ENCODE results near the gene GPR55.

The GPR55 gene

DNA sequence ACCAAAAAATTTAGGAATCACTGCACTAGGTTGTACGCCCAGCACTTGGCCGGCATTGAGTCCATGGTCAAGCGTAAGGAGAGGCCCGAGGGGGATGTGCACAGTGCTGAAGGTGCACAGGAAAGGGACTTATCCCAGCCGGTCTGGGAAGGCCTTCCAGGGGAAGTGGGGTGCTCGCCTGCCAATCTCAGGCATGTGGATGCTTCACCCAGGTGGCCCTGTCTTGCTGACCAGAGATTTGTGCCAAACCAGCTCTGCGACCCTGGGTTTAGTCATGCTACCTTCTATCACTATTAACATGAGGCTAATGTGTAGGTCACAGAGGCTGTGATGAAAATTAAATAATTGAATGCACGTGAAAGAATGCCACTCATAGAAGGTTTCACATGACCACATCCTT, 62.0 kb downstream of the GPR55 start:
- H3K36me3 ChIP-seq (replicated peaks): no peaks in the 10 kb centered on the region
- TF ChIP-seq, protein P1, sequence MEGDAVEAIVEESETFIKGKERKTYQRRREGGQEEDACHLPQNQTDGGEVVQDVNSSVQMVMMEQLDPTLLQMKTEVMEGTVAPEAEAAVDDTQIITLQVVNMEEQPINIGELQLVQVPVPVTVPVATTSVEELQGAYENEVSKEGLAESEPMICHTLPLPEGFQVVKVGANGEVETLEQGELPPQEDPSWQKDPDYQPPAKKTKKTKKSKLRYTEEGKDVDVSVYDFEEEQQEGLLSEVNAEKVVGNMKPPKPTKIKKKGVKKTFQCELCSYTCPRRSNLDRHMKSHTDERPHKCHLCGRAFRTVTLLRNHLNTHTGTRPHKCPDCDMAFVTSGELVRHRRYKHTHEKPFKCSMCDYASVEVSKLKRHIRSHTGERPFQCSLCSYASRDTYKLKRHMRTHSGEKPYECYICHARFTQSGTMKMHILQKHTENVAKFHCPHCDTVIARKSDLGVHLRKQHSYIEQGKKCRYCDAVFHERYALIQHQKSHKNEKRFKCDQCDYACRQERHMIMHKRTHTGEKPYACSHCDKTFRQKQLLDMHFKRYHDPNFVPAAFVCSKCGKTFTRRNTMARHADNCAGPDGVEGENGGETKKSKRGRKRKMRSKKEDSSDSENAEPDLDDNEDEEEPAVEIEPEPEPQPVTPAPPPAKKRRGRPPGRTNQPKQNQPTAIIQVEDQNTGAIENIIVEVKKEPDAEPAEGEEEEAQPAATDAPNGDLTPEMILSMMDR (IDR thresholded peaks at IDR 0.05; ENCODE audit: low read depth, low read length, missing control alignments): no peak
- H3K27ac ChIP-seq: no peak overlapping the region
- H3K27me3 ChIP-seq (replicated peaks): peaks cover 5% of the 10 kb centered on the region
- in situ Hi-C loops (cut with HindIII; ENCODE audit: low pct_ligation_motif_present, low sequenced_read_pairs): no loop called here
- H3K4me3 ChIP-seq (ENCODE audit: low read depth, low read length): no peak overlapping the region
- DNase-seq: no peak

DNA sequence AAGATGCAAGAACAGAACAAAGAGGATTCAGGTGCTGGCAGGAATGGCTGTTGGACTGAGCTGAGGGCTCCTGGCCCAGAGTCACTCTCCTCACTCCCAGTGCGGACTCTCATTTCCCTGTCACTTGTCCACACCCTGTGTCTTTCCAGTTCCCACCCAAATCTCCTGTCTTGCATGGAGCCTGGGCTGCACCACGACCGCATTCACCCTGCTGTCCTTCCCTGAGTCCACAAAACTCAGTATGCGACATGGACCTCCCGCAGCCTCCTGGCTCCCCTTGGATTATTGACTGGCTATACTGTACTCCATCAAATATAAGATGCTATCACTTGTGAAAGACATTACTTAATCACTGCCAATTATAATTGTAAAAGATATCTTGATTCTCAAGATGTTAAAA, 62.8 kb downstream of the GPR55 start:
- no peak for DNase-seq
- in situ Hi-C loops (cut with HindIII; ENCODE audit: low pct_ligation_motif_present, low sequenced_read_pairs): no loop called here
- Histone ChIP-seq H3K36me3 (replicated peaks) (no peaks in the 10 kb centered on the region), H3K27ac (no peak overlapping the region), H3K27me3 (replicated peaks) (peaks cover 9% of the 10 kb centered on the region), H3K4me3 (ENCODE audit: low read depth, low read length) (no peak overlapping the region)
- TF ChIP-seq, protein P1 (IDR thresholded peaks at IDR 0.05; ENCODE audit: low read depth, low read length, missing control alignments): no peak

DNA sequence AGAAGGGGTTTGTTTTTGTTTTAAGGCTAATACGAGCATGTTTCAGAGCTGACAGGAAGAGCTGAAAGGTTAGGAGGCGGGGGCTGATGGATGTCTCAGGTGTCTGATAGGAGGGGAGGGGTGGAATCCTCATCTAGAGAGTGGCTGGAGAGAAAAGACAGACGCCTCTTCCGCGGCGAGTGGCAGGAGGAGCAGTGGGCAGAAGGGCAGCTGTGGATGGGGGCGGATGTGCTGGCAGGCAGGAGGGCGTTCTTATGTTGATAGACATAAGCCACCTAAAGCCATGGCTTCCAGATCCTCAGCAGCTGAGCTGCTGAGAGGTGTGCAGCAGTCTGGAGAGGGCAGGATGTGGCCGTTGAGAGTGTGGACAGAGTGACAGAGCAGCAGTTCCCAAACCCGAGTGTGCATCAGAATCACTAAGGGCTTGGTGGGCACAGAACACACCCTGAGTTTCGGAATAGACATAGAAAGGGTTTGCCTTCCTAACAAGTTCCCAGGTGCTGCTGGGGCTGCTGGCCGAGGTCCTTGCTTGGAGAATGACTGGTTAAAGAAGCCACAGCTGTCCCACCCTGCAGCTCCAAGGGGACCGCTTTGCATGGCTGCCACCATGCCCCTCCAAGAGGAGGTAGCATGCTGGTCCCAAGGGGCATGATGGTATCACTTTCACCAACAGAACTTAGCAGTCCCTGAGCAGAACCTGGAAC, 63.3 kb downstream of the GPR55 start:
- Histone ChIP-seq H3K4me3 (ENCODE audit: low read depth, low read length) (no peak overlapping the region), H3K36me3 (replicated peaks) (no peaks in the 10 kb centered on the region), H3K27me3 (replicated peaks) (peaks cover 9% of the 10 kb centered on the region), H3K27ac (no peak overlapping the region)
- DNase-seq: no peak
- TF ChIP-seq, protein P1 (IDR thresholded peaks at IDR 0.05; ENCODE audit: low read depth, low read length, missing control alignments): no peak
- in situ Hi-C loops (cut with HindIII; ENCODE audit: low pct_ligation_motif_present, low sequenced_read_pairs): no loop called here

Measured in brain microvascular endothelial cell (primary cell).